Esophagus muscularis mucosa (tissue), 3 donors: Measurements from ENCODE around the gene ADCY6.

Experiments
- POLR2AphosphoS5 ChIP-seq, 2 donors: sonication (generic); formaldehyde crosslinking; IDR thresholded peaks; one replicate each; pipeline ENCODE4 v1.6.1; 2017; ENCODE audit warnings: antibody characterized with exemption in 2 of 2
- TF ChIP-seq, protein P1 (sequence below), 3 experiments: fragments of 200-600 bp in 2 of 3; fragments of 450-650 bp in 1 of 3; sonication (generic) in 2 of 3; IDR thresholded peaks; one replicate each; pipeline ENCODE4 v1.5.1; 2017 to 2019; ENCODE audit warnings: antibody characterized with exemption in 3 of 3, mild to moderate bottlenecking in 2 of 3, moderate library complexity in 1 of 3

GRCh38 chr12:48750769-48751356 is 38.0 kb downstream of the ADCY6 start:
- TF ChIP-seq, protein P1, sequence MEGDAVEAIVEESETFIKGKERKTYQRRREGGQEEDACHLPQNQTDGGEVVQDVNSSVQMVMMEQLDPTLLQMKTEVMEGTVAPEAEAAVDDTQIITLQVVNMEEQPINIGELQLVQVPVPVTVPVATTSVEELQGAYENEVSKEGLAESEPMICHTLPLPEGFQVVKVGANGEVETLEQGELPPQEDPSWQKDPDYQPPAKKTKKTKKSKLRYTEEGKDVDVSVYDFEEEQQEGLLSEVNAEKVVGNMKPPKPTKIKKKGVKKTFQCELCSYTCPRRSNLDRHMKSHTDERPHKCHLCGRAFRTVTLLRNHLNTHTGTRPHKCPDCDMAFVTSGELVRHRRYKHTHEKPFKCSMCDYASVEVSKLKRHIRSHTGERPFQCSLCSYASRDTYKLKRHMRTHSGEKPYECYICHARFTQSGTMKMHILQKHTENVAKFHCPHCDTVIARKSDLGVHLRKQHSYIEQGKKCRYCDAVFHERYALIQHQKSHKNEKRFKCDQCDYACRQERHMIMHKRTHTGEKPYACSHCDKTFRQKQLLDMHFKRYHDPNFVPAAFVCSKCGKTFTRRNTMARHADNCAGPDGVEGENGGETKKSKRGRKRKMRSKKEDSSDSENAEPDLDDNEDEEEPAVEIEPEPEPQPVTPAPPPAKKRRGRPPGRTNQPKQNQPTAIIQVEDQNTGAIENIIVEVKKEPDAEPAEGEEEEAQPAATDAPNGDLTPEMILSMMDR (IDR thresholded peaks at IDR 0.05) = no peak
- no peak for TF ChIP-seq POLR2AphosphoS5 (IDR thresholded peaks at IDR 0.05)
